Endothelial cell of umbilical vein (primary cell): ENCODE measurements around the gene ZDHHC14. TPM values are rescaled to one million over a fixed set of nuclear protein-coding genes. Genes with fewer than 3 reads are reported as not detected.

ENCODE experiments used
- BruUV-seq: library from RNA; stranded (reverse); fragments of 400-500 nt; replicated peaks from 2 replicates; lab custom pipeline; 2021; lab: Mats Ljungman, UMichigan
- CTCF ChIA-PET: fragments of 300-600, 350-600 bp; sonication (Branson Sonifier 250); formaldehyde crosslinking; loops from one replicate; lab custom pipeline; 2021; ENCODE audit warnings: antibody characterized with exemption, inconsistent platforms; lab: Charles Lee
- POLR2A ChIA-PET: fragments of 300-600, 350-600 bp; sonication (Branson Sonifier 250); formaldehyde crosslinking; loops from one replicate; lab custom pipeline; 2021; ENCODE audit warnings: antibody characterized with exemption, inconsistent platforms; lab: Charles Lee
- DNase-seq: peaks from one replicate; pipeline ENCODE4 v3.0.0-alpha.2; 2011; ENCODE audit warnings: low read depth, low spot score
- FAIRE-seq: peaks from 2 replicates; lab custom pipeline; 2011; peaks lifted over from hg19 to GRCh38; lab: Jason Lieb, UNC
- H2AFZ ChIP-seq: 2 replicates; pipeline ENCODE4 v1.6.0; 2012; ENCODE audit warnings: low read depth, low read length, control low read depth, inconsistent platforms
- H3K27ac ChIP-seq: 2 replicates; pipeline ENCODE4 v1.5.1; 2011; ENCODE audit warnings: low read depth, mild to moderate bottlenecking, control low read depth, low read length, moderate library complexity; ENCODE audit not compliant: insufficient read depth
- H3K27me3 ChIP-seq, 2 experiments: 2 replicates each; pipeline versions ENCODE4 v1.6.0 to v1.6.1; 2011; ENCODE audit warnings: low read length in 2 of 2, mixed read lengths in 1 of 2; ENCODE audit not compliant: control insufficient read depth in 2 of 2, insufficient read depth in 2 of 2
- H3K36me3 ChIP-seq, 2 experiments: 2 replicates in 1 of 2; 3 replicates in 1 of 2; pipeline ENCODE4 v1.5.1; 2011; ENCODE audit warnings: low read length in 2 of 2, mild to moderate bottlenecking in 1 of 2, moderate library complexity in 1 of 2; ENCODE audit not compliant: control insufficient read depth in 2 of 2, insufficient read depth in 2 of 2; ENCODE audit errors: extremely low read depth in 1 of 2
- H3K4me1 ChIP-seq: 3 replicates; pipeline ENCODE4 v1.5.1; 2011; ENCODE audit warnings: mild to moderate bottlenecking, low read length; ENCODE audit not compliant: control insufficient read depth, insufficient read depth; ENCODE audit errors: extremely low read depth
- H3K4me2 ChIP-seq: 2 replicates; pipeline ENCODE4 v1.6.1; 2011; ENCODE audit warnings: low read length, control low read depth, mixed read lengths; ENCODE audit not compliant: insufficient read depth
- H3K4me3 ChIP-seq, 3 experiments: fragments of 200-600 bp in 1 of 3; sonication (generic), shearing (Covaris generic) in 1 of 3; replicated peaks in 1 of 3; 2 replicates each; pipeline ENCODE4 v1.5.1; 2011 to 2016; ENCODE audit warnings: control low read depth in 3 of 3, low read length in 3 of 3, mild to moderate bottlenecking in 2 of 3, inconsistent platforms in 1 of 3, low read depth in 1 of 3, moderate library complexity in 1 of 3; ENCODE audit not compliant: insufficient read depth in 1 of 3
- H3K79me2 ChIP-seq: 2 replicates; pipeline ENCODE4 v1.6.0; 2012; ENCODE audit warnings: low read length, inconsistent platforms; ENCODE audit not compliant: control insufficient read depth, insufficient read depth
- H3K9ac ChIP-seq: replicated peaks from 2 replicates; pipeline ENCODE3; 2011; ENCODE audit warnings: low read length, control low read depth; ENCODE audit not compliant: insufficient read depth; ENCODE audit errors: extremely low read depth
- H3K9me1 ChIP-seq: replicated peaks from 3 replicates; pipeline ENCODE4 v1.6.0; 2011; ENCODE audit warnings: mild to moderate bottlenecking, low read length; ENCODE audit not compliant: control insufficient read depth, insufficient read depth; ENCODE audit errors: extremely low read depth
- H3K9me3 ChIP-seq: replicated peaks from 2 replicates; pipeline ENCODE4 v1.5.1; 2012; ENCODE audit warnings: low read length, inconsistent platforms; ENCODE audit not compliant: control insufficient read depth, insufficient read depth
- H4K20me1 ChIP-seq: replicated peaks from 2 replicates; pipeline ENCODE3; 2011; ENCODE audit warnings: mild to moderate bottlenecking, low read length; ENCODE audit not compliant: control insufficient read depth, insufficient read depth; ENCODE audit errors: extremely low read depth
- CTCF ChIP-seq, 2 donors: IDR thresholded peaks; 1 replicate in 1 of 2; 2 replicates in 1 of 2; pipeline ENCODE4 v1.5.1; 2011; ENCODE audit warnings: low read length in 2 of 2, mild to moderate bottlenecking in 2 of 2, moderate library complexity in 2 of 2, control low read depth in 1 of 2, inconsistent platforms in 1 of 2, low read depth in 1 of 2; ENCODE audit not compliant: insufficient read depth in 1 of 2; ENCODE audit errors: extremely low read depth in 1 of 2
- EZH2 ChIP-seq: IDR thresholded peaks from 2 replicates; pipeline ENCODE4 v1.6.1; 2012; ENCODE audit warnings: borderline replicate concordance, low read depth, mild to moderate bottlenecking, moderate library complexity, low read length, inconsistent platforms; ENCODE audit not compliant: severe bottlenecking
- FOS ChIP-seq: IDR thresholded peaks from 2 replicates; pipeline ENCODE4 v1.6.1; 2011; ENCODE audit warnings: mild to moderate bottlenecking, low read length, moderate library complexity, borderline replicate concordance; ENCODE audit not compliant: insufficient read depth
- GATA2 ChIP-seq: IDR thresholded peaks from 2 replicates; pipeline ENCODE4 v1.7.0; 2011; ENCODE audit warnings: low read depth, mild to moderate bottlenecking, moderate library complexity, mixed read lengths, low read length; ENCODE audit not compliant: insufficient read length, insufficient read depth
- JUN ChIP-seq: IDR thresholded peaks from 2 replicates; pipeline ENCODE4 v1.6.1; 2011; ENCODE audit warnings: borderline replicate concordance, low read depth; ENCODE audit not compliant: insufficient read length, insufficient read depth
- MAX ChIP-seq: IDR thresholded peaks from 2 replicates; pipeline ENCODE4 v1.6.1; 2011; ENCODE audit not compliant: insufficient read depth, insufficient read length
- MYC ChIP-seq: IDR thresholded peaks from one replicate; pipeline ENCODE4 v1.6.1; 2011; ENCODE audit warnings: mild to moderate bottlenecking, low read depth, low read length
- POLR2A ChIP-seq: IDR thresholded peaks from 2 replicates; pipeline ENCODE4 v1.6.1; 2012; ENCODE audit warnings: low read depth, mild to moderate bottlenecking, control low read depth, low read length
- POLR2AphosphoS5 ChIP-seq: IDR thresholded peaks from 2 replicates; pipeline ENCODE4 v1.6.1; 2012; ENCODE audit warnings: low read depth, mild to moderate bottlenecking, control low read depth, low read length, moderate library complexity; ENCODE audit not compliant: insufficient read depth
- dilution Hi-C: fragments of 300-500 bp; cut with MboI; formaldehyde crosslinking; loops from one replicate; pipeline ENCODE4 v1.15.0; 2019; ENCODE audit warnings: low sequenced_read_pairs; ENCODE audit not compliant: extremely low pct_ligation_motif_present
- intact Hi-C: fragments of 100-400 bp; cut with micrococcal nuclease; formaldehyde crosslinking; loops from one replicate; pipeline ENCODE4 v1.10.0; 2022
- polyA plus RNA-seq, 4 experiments: library from polyadenylated mRNA; depleted of rRNA in 3 of 4; stranded (reverse) in 3 of 4; unstranded in 1 of 4; fragments of >200 nt; gene quantifications; 2 replicates each; pipeline versions ENCODE4 v1.2.1 to v1.2.3, GENCODE V29; 2011 to 2012; ENCODE audit warnings: missing spikeins in 1 of 4
- total RNA-seq: library from RNA; stranded (reverse); gene quantifications from 2 replicates; pipeline ENCODE4 v1.2.3, GENCODE V29; 2021

The ZDHHC14 gene
- total and polyA plus RNA-seq, 2 donors (not counting 3 experiments of a cell fraction or from before 2014, with no cell fraction given): 23.0 to 25.6 TPM

- Histone ChIP-seq H3K9me3 (no peaks in the 10 kb centered on the region), H3K27me3 (no peaks in the 10 kb centered on the region), H3K4me3 (peak overlapping the region in 1 of 3 experiments; percentile 34), H3K4me2 (peak overlapping the region; percentile 79), H3K4me1 (peaks cover 36% of the 10 kb centered on the region), H3K9me1 (no peaks in the 10 kb centered on the region), H2AFZ (no peak overlapping the region), H3K36me3 (no peaks in the 10 kb centered on the region), H3K79me2 (no peaks in the 10 kb centered on the region), H3K27ac (peak overlapping the region; percentile 94), H4K20me1 (no peaks in the 10 kb centered on the region), H3K9ac (peak overlapping the region; percentile 73)
- CTCF ChIA-PET: interaction anchor here (0.7 to 1.5 kb wide), 7 partner anchors 10 to 156 kb away, joined by 3 to 4 read pairs (median 3); no protein-coding TSS in a partner anchor
- POLR2A ChIA-PET: no interaction called here
- intact Hi-C loops: loop anchor here (2.0 kb wide), 1 partner anchor 77 kb away; no protein-coding TSS in a partner anchor
- dilution Hi-C loops: no loop called here
- DNase-seq (no peak), FAIRE-seq (no peak)
- no peak for TF ChIP-seq JUN
- TF ChIP-seq MAX: no peak
- no peak for TF ChIP-seq CTCF (IDR thresholded peaks at IDR 0.05; ENCODE audit: extremely low read depth in 1 of 2, insufficient read depth in 1 of 2, low read depth in 1 of 2, low read length in 2 of 2)
- no peak for TF ChIP-seq GATA2
- TF ChIP-seq FOS: no peak
- TF ChIP-seq POLR2A: no peak
- TF ChIP-seq MYC: no peak
- no peak for TF ChIP-seq EZH2
- TF ChIP-seq POLR2AphosphoS5: no peak
- BruUV-seq: TSS peak; percentile 63
Observed at GRCh38 chr6:157536223-157536545, 155.2 kb downstream of the ZDHHC14 start.
